ENCODE results near the gene CCDC85B. TPM values are rescaled to one million over a fixed set of nuclear protein-coding genes. Genes with fewer than 3 reads are reported as not detected.

Gene CCDC85B
- total RNA-seq, 1 experiment from 2014 or later, result 85.4 TPM

- Histone ChIP-seq H3K4me1 (ENCODE audit: control insufficient read depth, insufficient read depth, low read length) (peaks cover 33% of the 10 kb centered on the region), H3K27ac (ENCODE audit: low read length) (0 out of 2 replicates have a peak overlapping the region, but pooled peaks have one; percentile 6), H3K4me3 (ENCODE audit: low read depth in 2 of 2, low read length in 2 of 2) (no peak overlapping the region), H3K9me3 (ENCODE audit: control insufficient read depth, insufficient read depth, low read depth, low read length) (no peaks in the 10 kb centered on the region), H3K36me3 (ENCODE audit: control insufficient read depth, insufficient read depth, low read length) (peaks cover 3% of the 10 kb centered on the region; the same call in 1 of the 2 replicates), H3K27me3 (ENCODE audit: control insufficient read depth, insufficient read depth, low read length) (no peaks in the 10 kb centered on the region)
- CTCF ChIA-PET, result interaction anchor here (0.6 kb wide), 1 partner anchor 63 kb away, joined by 3 read pairs; no protein-coding TSS in a partner anchor
- no peak for DNase-seq (ENCODE audit: low read depth, low spot score)
- no peak for ATAC-seq
- TF ChIP-seq TCF7L2 (IDR thresholded peaks at IDR 0.05; ENCODE audit: low read depth, low read length) (no peak), POLR2AphosphoS5 (IDR thresholded peaks at IDR 0.05; ENCODE audit: low read depth, low read length) (no peak), SIN3A (IDR thresholded peaks at IDR 0.05; ENCODE audit: borderline replicate concordance, insufficient read depth, low read depth, low read length) (no peak), CTCF (IDR thresholded peaks at IDR 0.05) (no peak)
- in situ Hi-C loops (cut with HindIII; ENCODE audit: low pct_unique_long_range_greater_than_20kb, low sequenced_read_pairs) (no loop called here), intact Hi-C loops (cut with micrococcal nuclease; ENCODE audit: unreplicated experiment) (no loop called here)
- BruUV-seq (replicated peaks), result no TSS peak
- POLR2A ChIA-PET, result no interaction called here
Observed at GRCh38 chr11:65921876-65922275, 31.4 kb downstream of the CCDC85B start.

- CTCF ChIA-PET, result interaction anchor here (0.9 kb wide), 1 partner anchor 37 kb away, joined by 3 read pairs; no protein-coding TSS in a partner anchor
- in situ Hi-C loops (cut with HindIII; ENCODE audit: low pct_unique_long_range_greater_than_20kb, low sequenced_read_pairs) (no loop called here), intact Hi-C loops (cut with micrococcal nuclease; ENCODE audit: unreplicated experiment) (no loop called here)
- DNase-seq (ENCODE audit: low read depth, low spot score) (no peak), ATAC-seq (no peak)
- POLR2A ChIA-PET, result interaction anchor here (0.6 kb wide), 3 partner anchors 36 to 95 kb away, joined by 3 to 8 read pairs (median 7); no protein-coding TSS in a partner anchor
- no peaks in the 10 kb centered on the region for H3K9me3 ChIP-seq (ENCODE audit: control insufficient read depth, insufficient read depth, low read depth, low read length)
- no TSS peak for BruUV-seq (replicated peaks)
- H3K36me3 ChIP-seq (ENCODE audit: control insufficient read depth, insufficient read depth, low read length), result peaks cover 3% of the 10 kb centered on the region; the same call in 1 of the 2 replicates
- TF ChIP-seq POLR2AphosphoS5 (IDR thresholded peaks at IDR 0.05; ENCODE audit: low read depth, low read length), result no peak
- no peak for TF ChIP-seq TCF7L2 (IDR thresholded peaks at IDR 0.05; ENCODE audit: low read depth, low read length)
- TF ChIP-seq SIN3A (IDR thresholded peaks at IDR 0.05; ENCODE audit: borderline replicate concordance, insufficient read depth, low read depth, low read length), result no peak
- TF ChIP-seq REST (IDR thresholded peaks at IDR 0.05; ENCODE audit: insufficient read depth in 1 of 2, low read depth in 2 of 2, low read length in 1 of 2), result no peak
- TF ChIP-seq CTCF (IDR thresholded peaks at IDR 0.05), result no peak
- no peaks in the 10 kb centered on the region for H3K27me3 ChIP-seq (ENCODE audit: control insufficient read depth, insufficient read depth, low read length)
- H3K4me1 ChIP-seq (ENCODE audit: control insufficient read depth, insufficient read depth, low read length), result peaks cover 26% of the 10 kb centered on the region
- H3K4me3 ChIP-seq (ENCODE audit: low read depth in 2 of 2, low read length in 2 of 2), result no peak overlapping the region
- no peak overlapping the region for H3K27ac ChIP-seq (ENCODE audit: low read length)
Observed at GRCh38 chr11:65922565-65922964, 32.1 kb downstream of the CCDC85B start.

Measured in Panc1 (cell line).